Adrenal gland (tissue), 5 donors: ENCODE data around the gene TENM4.

Experiments used
- POLR2A ChIP-seq, 2 donors: fragments of 450-650 bp; IDR thresholded peaks; one replicate each; pipeline ENCODE4 v1.6.1; 2017; ENCODE audit warnings: antibody characterized with exemption in 2 of 2, mild to moderate bottlenecking in 2 of 2, moderate library complexity in 1 of 2
- TF ChIP-seq, protein P1 (sequence below), 6 experiments: fragments of 450-650 bp in 4 of 6; fragments of 200-600 bp in 2 of 6; sonication (generic) in 1 of 6; IDR thresholded peaks; 1 replicate in 5 of 6; 2 replicates in 1 of 6; pipeline versions ENCODE4 v1.5.1 to v1.8.0; 2016 to 2021; ENCODE audit warnings: antibody characterized with exemption in 6 of 6, mild to moderate bottlenecking in 2 of 6, moderate library complexity in 1 of 6
- donor health status: DM: no; HTN: no; CAD: no.

DNA sequence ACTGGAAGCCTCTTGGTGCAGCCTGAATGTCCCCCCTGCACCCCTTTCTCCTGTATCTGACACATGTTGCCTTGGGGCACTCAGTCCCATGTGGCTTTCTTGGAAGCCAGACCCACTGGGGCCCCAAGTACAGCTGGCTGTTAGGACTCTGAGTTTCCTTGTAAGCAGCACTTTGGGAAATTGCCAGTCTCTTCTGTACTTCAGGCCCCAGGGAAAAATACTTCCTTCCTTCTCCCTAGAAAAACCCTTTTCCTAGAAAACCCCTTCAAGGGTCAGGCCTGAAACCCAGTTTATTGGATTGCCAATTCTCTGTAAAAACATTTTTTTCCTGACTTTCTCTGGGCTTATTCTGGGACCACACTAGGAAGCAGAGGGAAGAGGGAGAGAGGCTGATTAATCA lies 360.3 kb downstream of the TENM4 start:
- TF ChIP-seq, protein P1, sequence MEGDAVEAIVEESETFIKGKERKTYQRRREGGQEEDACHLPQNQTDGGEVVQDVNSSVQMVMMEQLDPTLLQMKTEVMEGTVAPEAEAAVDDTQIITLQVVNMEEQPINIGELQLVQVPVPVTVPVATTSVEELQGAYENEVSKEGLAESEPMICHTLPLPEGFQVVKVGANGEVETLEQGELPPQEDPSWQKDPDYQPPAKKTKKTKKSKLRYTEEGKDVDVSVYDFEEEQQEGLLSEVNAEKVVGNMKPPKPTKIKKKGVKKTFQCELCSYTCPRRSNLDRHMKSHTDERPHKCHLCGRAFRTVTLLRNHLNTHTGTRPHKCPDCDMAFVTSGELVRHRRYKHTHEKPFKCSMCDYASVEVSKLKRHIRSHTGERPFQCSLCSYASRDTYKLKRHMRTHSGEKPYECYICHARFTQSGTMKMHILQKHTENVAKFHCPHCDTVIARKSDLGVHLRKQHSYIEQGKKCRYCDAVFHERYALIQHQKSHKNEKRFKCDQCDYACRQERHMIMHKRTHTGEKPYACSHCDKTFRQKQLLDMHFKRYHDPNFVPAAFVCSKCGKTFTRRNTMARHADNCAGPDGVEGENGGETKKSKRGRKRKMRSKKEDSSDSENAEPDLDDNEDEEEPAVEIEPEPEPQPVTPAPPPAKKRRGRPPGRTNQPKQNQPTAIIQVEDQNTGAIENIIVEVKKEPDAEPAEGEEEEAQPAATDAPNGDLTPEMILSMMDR (IDR thresholded peaks at IDR 0.05), result no peak
- TF ChIP-seq POLR2A (IDR thresholded peaks at IDR 0.05), result no peak
